HG03439 (cell line): Measurements from ENCODE around the gene BSN.
"Not testable (repeated sequence)": the region's sequence is repeated elsewhere in the genome, so short reads cannot be mapped to it uniquely, and the experiment has no call there.

Experiments used
- ATAC-seq: cut with Tn5 transposase; IDR thresholded peaks from one replicate; pipeline ENCODE4 v1.9.1; 2021; ENCODE audit warnings: mild to moderate bottlenecking, moderate library complexity; ENCODE audit not compliant: unreplicated experiment

The BSN gene

GRCh38 chr3:49689908-49690624 lies 135.8 kb downstream of the BSN start:
- ATAC-seq: not testable (repeated sequence)

GRCh38 chr3:49690856-49691255 lies 136.6 kb downstream of the BSN start:
- not testable (repeated sequence) for ATAC-seq

- ATAC-seq: not testable (repeated sequence)
Observed at GRCh38 chr3:49691481-49691880, 137.2 kb downstream of the BSN start.

- not testable (repeated sequence) for ATAC-seq
Observed at GRCh38 chr3:49694409-49695070, 140.3 kb downstream of the BSN start.

- not testable (repeated sequence) for ATAC-seq
Observed at GRCh38 chr3:49695350-49696015, 141.2 kb downstream of the BSN start.

GRCh38 chr3:49699281-49699979 lies 145.2 kb downstream of the BSN start:
- no peak for ATAC-seq

GRCh38 chr3:49700014-49700413 lies 145.7 kb downstream of the BSN start:
- ATAC-seq: no peak

- no peak for ATAC-seq
Observed at GRCh38 chr3:49700453-49701128, 146.3 kb downstream of the BSN start.

- ATAC-seq: no peak
Observed at GRCh38 chr3:49701388-49702077, 147.3 kb downstream of the BSN start.

GRCh38 chr3:49702672-49703071 lies 148.4 kb downstream of the BSN start:
- no peak for ATAC-seq

GRCh38 chr3:49703443-49703927 lies 149.2 kb downstream of the BSN start:
- ATAC-seq: peak; percentile 45

- ATAC-seq: no peak
Observed at GRCh38 chr3:49703956-49704355, 149.7 kb downstream of the BSN start.

- ATAC-seq: no peak
Observed at GRCh38 chr3:49704629-49705028, 150.4 kb downstream of the BSN start.

GRCh38 chr3:49705390-49705960 lies 151.2 kb downstream of the BSN start:
- ATAC-seq: no peak

GRCh38 chr3:49706456-49707112 lies 152.3 kb downstream of the BSN start:
- no peak for ATAC-seq

- ATAC-seq: no peak
Observed at GRCh38 chr3:49707113-49707480, 152.8 kb downstream of the BSN start.

- no peak for ATAC-seq
Observed at GRCh38 chr3:49709852-49710251, 155.6 kb downstream of the BSN start.

- ATAC-seq: no peak
Observed at GRCh38 chr3:49711489-49711888, 157.2 kb downstream of the BSN start.

- ATAC-seq: no peak
Observed at GRCh38 chr3:49712166-49712565, 157.9 kb downstream of the BSN start.
